KMS-11 (cell line): ENCODE measurements around the gene BBS10.
"Not testable (repeated sequence)": the region's sequence is repeated elsewhere in the genome, so short reads cannot be mapped to it uniquely, and the experiment has no call there.

Experiments used
- H2AFZ ChIP-seq: fragments of 200-600 bp; sonication (generic); 2 replicates; pipeline ENCODE4 v1.6.1; 2016; ENCODE audit warnings: antibody characterized with exemption, mixed run types, low read depth
- H3K27ac ChIP-seq: fragments of 200-600 bp; sonication (generic); 2 replicates; pipeline ENCODE4 v1.6.1; 2016; ENCODE audit warnings: mild to moderate bottlenecking, mixed run types
- H3K27me3 ChIP-seq: fragments of 200-600 bp; sonication (generic); 2 replicates; pipeline ENCODE4 v1.6.1; 2017; ENCODE audit warnings: mild to moderate bottlenecking, low read depth, mixed run types, moderate library complexity; ENCODE audit not compliant: insufficient read depth
- H3K36me3 ChIP-seq: fragments of 200-600 bp; sonication (generic); 2 replicates; pipeline ENCODE4 v1.6.1; 2017; ENCODE audit warnings: mild to moderate bottlenecking, mixed run types; ENCODE audit not compliant: insufficient read depth
- H3K4me1 ChIP-seq: fragments of 200-600 bp; sonication (generic); 2 replicates; pipeline ENCODE4 v1.6.1; 2016; ENCODE audit warnings: mild to moderate bottlenecking, low read depth, mixed run types; ENCODE audit not compliant: poor library complexity, severe bottlenecking
- H3K4me2 ChIP-seq: fragments of 200-600 bp; sonication (generic); 2 replicates; pipeline ENCODE4 v1.7.0; 2016; ENCODE audit warnings: mild to moderate bottlenecking, mixed run types
- H3K4me3 ChIP-seq: fragments of 200-600 bp; sonication (generic); IDR thresholded peaks from 2 replicates; pipeline ENCODE4 v1.6.1; 2017; ENCODE audit warnings: low read depth, low read length, mixed read lengths; ENCODE audit not compliant: insufficient read depth
- H3K79me2 ChIP-seq: fragments of 200-600 bp; sonication (generic); 2 replicates; pipeline ENCODE4 v1.6.1; 2016; ENCODE audit warnings: low read depth, mixed run types; ENCODE audit not compliant: insufficient read depth
- H3K9ac ChIP-seq: fragments of 200-600 bp; sonication (generic); 2 replicates; pipeline ENCODE4 v1.6.1; 2016; ENCODE audit warnings: mild to moderate bottlenecking, mixed run types
- H4K20me1 ChIP-seq: fragments of 200-600 bp; sonication (generic); 2 replicates; pipeline ENCODE4 v1.6.1; 2016; ENCODE audit warnings: mild to moderate bottlenecking, mixed run types; ENCODE audit not compliant: insufficient read depth
- CTCF ChIP-seq: fragments of 200-600 bp; sonication (generic); conservative IDR thresholded peaks from 2 replicates; pipeline ENCODE4 v1.6.1; 2017; ENCODE audit warnings: low read depth, mild to moderate bottlenecking, antibody characterized with exemption, low read length, moderate library complexity, mixed read lengths

The BBS10 gene

GRCh38 chr12:76329606-76330005 lies 18.6 kb downstream of the BBS10 start:
- Histone ChIP-seq H3K79me2 (no peaks in the 10 kb centered on the region), H3K27me3 (no peaks in the 10 kb centered on the region), H3K4me2 (no peak overlapping the region), H4K20me1 (no peaks in the 10 kb centered on the region), H3K36me3 (no peaks in the 10 kb centered on the region), H3K4me3 (no peak overlapping the region), H3K27ac (no peak overlapping the region), H3K4me1 (no peaks in the 10 kb centered on the region), H2AFZ (no peak overlapping the region), H3K9ac (no peak overlapping the region)
- TF ChIP-seq CTCF, result no peak

- Histone ChIP-seq H3K9ac (no peak overlapping the region), H3K79me2 (no peaks in the 10 kb centered on the region), H3K4me2 (no peak overlapping the region), H3K4me3 (no peak overlapping the region), H3K36me3 (no peaks in the 10 kb centered on the region), H2AFZ (no peak overlapping the region), H4K20me1 (no peaks in the 10 kb centered on the region), H3K4me1 (no peaks in the 10 kb centered on the region), H3K27me3 (no peaks in the 10 kb centered on the region), H3K27ac (no peak overlapping the region)
- no peak for TF ChIP-seq CTCF
Observed at GRCh38 chr12:76329159-76329558, 19.1 kb downstream of the BBS10 start.

DNA sequence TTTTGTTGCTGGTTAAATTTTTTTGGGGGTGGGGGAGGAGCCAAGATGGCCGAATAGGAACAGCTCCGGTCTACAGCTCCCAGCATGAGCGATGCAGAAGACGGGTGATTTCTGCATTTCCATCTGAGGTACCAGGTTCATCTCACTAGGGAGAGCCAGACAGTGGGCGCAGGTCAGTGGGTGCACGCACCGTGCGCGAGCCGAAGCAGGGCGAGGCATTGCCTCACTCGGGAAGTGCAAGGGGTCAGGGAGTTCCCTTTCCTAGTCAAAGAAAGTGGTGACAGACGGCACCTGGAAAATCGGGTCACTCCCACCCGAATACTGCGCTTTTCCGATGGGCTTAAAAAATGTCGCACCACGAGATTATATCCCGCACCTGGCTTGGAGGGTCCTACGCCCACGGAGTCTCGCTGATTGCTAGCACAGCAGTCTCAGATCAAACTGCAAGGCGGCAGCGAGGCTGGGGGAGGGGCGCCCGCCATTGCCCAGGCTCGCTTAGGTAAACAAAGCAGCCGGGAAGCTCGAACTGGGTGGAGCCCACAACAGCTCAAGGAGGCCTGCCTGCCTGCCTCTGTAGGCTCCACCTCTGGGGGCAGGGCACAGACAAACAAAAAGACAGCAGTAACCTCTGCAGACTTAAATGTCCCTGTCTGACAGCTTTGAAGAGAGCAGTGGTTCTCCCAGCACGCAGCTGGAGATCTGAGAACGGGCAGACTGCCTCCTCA lies 28.5 kb downstream of the BBS10 start:
- not testable (repeated sequence) for H4K20me1 ChIP-seq, H2AFZ ChIP-seq, H3K9ac ChIP-seq, H3K4me3 ChIP-seq, H3K36me3 ChIP-seq, H3K79me2 ChIP-seq, H3K27me3 ChIP-seq, H3K4me1 ChIP-seq, H3K27ac ChIP-seq, H3K4me2 ChIP-seq

DNA sequence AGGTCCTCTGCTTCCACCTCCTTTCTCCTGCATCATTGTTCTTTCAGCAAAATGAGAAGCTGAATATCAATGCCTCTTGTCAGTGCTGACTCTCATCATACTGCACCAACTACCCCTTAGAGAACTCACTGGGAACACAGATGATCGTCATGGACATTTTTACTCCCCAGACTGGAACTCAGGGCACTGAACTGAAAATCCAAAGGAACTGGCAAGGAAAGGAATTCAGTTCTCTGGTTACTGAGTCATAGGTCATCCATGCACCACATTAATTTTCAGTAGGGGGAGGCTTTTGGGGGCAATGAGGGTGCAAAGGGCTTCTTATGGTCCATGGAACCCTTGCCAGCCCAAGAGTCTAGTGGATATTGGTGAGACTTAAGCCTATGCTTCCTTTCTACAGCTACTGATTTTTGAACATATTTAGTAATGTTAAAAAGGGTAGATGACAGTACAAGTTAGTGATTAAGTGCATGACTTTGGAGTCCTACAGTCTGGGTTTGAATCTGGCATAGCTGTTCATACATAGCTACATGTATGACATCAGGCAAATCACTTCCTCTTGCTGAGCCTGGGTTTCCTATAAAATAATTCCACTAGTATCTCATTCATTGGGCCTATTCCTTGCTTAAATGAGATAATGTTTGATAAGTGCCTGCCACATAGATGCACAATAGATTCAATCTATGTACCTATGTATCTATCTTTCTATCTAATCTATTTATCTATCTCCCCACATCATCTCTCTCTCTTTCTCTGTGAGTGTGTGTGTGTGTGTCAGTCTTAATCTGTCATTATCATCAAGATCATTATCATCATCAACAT lies 29.2 kb downstream of the BBS10 start:
- no peak overlapping the region for H3K4me3 ChIP-seq
- H3K27me3 ChIP-seq, result no peaks in the 10 kb centered on the region
- H3K4me1 ChIP-seq, result no peaks in the 10 kb centered on the region
- H3K27ac ChIP-seq, result no peak overlapping the region
- no peaks in the 10 kb centered on the region for H4K20me1 ChIP-seq
- no peak overlapping the region for H2AFZ ChIP-seq
- no peaks in the 10 kb centered on the region for H3K36me3 ChIP-seq
- H3K9ac ChIP-seq, result no peak overlapping the region
- no peak overlapping the region for H3K4me2 ChIP-seq
- no peaks in the 10 kb centered on the region for H3K79me2 ChIP-seq
- TF ChIP-seq CTCF, result no peak

- H3K36me3 ChIP-seq, result no peaks in the 10 kb centered on the region
- no peaks in the 10 kb centered on the region for H3K27me3 ChIP-seq
- no peak overlapping the region for H2AFZ ChIP-seq
- H3K4me2 ChIP-seq, result no peak overlapping the region
- no peaks in the 10 kb centered on the region for H4K20me1 ChIP-seq
- no peaks in the 10 kb centered on the region for H3K79me2 ChIP-seq
- no peaks in the 10 kb centered on the region for H3K4me1 ChIP-seq
- H3K27ac ChIP-seq, result no peak overlapping the region
- TF ChIP-seq CTCF, result no peak
- H3K9ac ChIP-seq, result no peak overlapping the region
- H3K4me3 ChIP-seq, result no peak overlapping the region
Observed at GRCh38 chr12:76317976-76318375, 30.2 kb downstream of the BBS10 start.
